Stimulated activated naive CD8-positive, alpha-beta T cell treated with anti-CD3 and anti-CD28 coated beads, Interleukin-15, amount 100 ng/mL, for 72 hours (primary cell): ENCODE results near the gene PAPSS1.

ENCODE experiments used
- ATAC-seq: fragments of 150-1000 bp; cut with Tn5 transposase; 2 replicates; pipeline ENCODE4 v1.10.0; 2021; ENCODE audit warnings: mild to moderate bottlenecking, moderate library complexity
- DNase-seq, 2 donors: peaks; one replicate each; pipeline ENCODE4 v3.0.0; 2021 to 2022
- H3K27ac Mint-ChIP-seq, 2 donors: one replicate each; pipeline ENCODE4 v1.8.0; 2022; ENCODE audit warnings: mild to moderate bottlenecking in 2 of 2, mixed read lengths in 2 of 2, moderate library complexity in 2 of 2
- H3K27me3 Mint-ChIP-seq: one replicate; pipeline ENCODE4 v1.8.0; 2022; ENCODE audit warnings: mixed read lengths
- H3K4me1 Mint-ChIP-seq: one replicate; pipeline ENCODE4 v1.8.0; 2022; ENCODE audit warnings: mild to moderate bottlenecking, mixed read lengths
- H3K4me3 Mint-ChIP-seq, 2 donors: one replicate each; pipeline ENCODE4 v1.8.0; 2022; ENCODE audit warnings: mild to moderate bottlenecking in 2 of 2, mixed read lengths in 2 of 2, moderate library complexity in 1 of 2
- H3K9me3 Mint-ChIP-seq, 2 donors: one replicate each; pipeline ENCODE4 v1.8.0; 2022; ENCODE audit warnings: mixed read lengths in 2 of 2

The PAPSS1 gene

GRCh38 chr4:107586371-107586770, 133.7 kb downstream of the PAPSS1 start:
- ATAC-seq, result no peak
- Mint-ChIP-seq H3K4me1 (no peaks in the 10 kb centered on the region), H3K27ac (no peak overlapping the region), H3K27me3 (peaks cover 10% of the 10 kb centered on the region), H3K4me3 (no peak overlapping the region), H3K9me3 (peaks cover 10 to 22% of the 10 kb centered on the region in 2 donors)
- no peak for DNase-seq

GRCh38 chr4:107579099-107579498, 140.9 kb downstream of the PAPSS1 start:
- Mint-ChIP-seq H3K4me1 (no peaks in the 10 kb centered on the region), H3K4me3 (no peak overlapping the region), H3K9me3 (peaks cover 14 to 26% of the 10 kb centered on the region in 2 donors), H3K27ac (no peak overlapping the region), H3K27me3 (peaks cover 29% of the 10 kb centered on the region)
- DNase-seq (no peak), ATAC-seq (no peak)

GRCh38 chr4:107578321-107578720, 141.7 kb downstream of the PAPSS1 start:
- ATAC-seq (no peak), DNase-seq (no peak)
- H3K4me3 Mint-ChIP-seq, result no peak overlapping the region
- peaks cover 8 to 26% of the 10 kb centered on the region in 2 donors for H3K9me3 Mint-ChIP-seq
- no peak overlapping the region for H3K27ac Mint-ChIP-seq
- H3K27me3 Mint-ChIP-seq, result peaks cover 29% of the 10 kb centered on the region
- no peaks in the 10 kb centered on the region for H3K4me1 Mint-ChIP-seq

DNA sequence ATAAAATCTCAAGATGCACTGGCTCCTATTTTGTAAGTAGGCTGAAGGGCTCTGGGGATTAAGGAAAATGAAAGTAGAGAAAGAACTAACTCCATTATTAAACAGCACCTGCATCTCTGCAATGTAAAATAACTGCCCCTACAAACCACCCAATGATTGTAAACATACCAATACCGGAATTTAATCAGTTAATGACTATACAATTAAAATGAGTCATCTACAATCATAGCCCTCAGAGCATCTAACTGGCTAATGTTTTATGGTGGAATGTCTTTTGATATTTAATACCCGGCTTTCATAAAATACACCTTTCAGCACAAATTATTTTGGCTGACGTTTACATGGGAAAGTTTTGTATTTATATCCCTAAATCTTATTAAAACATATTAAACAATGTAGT, 142.3 kb downstream of the PAPSS1 start:
- H3K4me1 Mint-ChIP-seq, result no peaks in the 10 kb centered on the region
- H3K4me3 Mint-ChIP-seq, result no peak overlapping the region
- H3K9me3 Mint-ChIP-seq, result peaks cover 6 to 26% of the 10 kb centered on the region in 2 donors
- ATAC-seq, result no peak
- DNase-seq, result no peak
- peaks cover 29% of the 10 kb centered on the region for H3K27me3 Mint-ChIP-seq
- no peak overlapping the region for H3K27ac Mint-ChIP-seq

GRCh38 chr4:107575243-107575642, 144.8 kb downstream of the PAPSS1 start:
- Mint-ChIP-seq H3K4me1 (no peaks in the 10 kb centered on the region), H3K9me3 (peaks cover 0 to 6% of the 10 kb centered on the region in 2 donors), H3K27me3 (peaks cover 13% of the 10 kb centered on the region), H3K27ac (no peak overlapping the region), H3K4me3 (no peak overlapping the region)
- ATAC-seq, result no peak
- no peak for DNase-seq

DNA sequence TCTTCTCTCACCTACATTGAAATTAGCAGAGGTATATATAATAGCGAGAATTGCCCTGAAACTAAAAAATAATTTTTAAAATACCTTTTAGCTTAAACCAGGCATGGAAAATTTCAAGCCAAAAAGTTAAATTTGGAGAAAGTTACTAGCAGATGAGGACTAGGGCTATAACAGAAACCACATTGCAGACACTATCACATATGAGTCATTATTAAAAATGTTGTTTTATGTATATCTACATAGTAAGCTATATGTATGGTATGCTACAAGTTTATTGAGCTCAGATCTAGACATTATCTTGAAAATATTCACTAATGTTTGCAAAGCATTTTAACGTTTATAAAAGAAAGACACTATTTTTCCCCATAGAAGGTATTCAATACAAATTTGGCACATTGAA, 147.8 kb downstream of the PAPSS1 start:
- peaks cover 17% of the 10 kb centered on the region for H3K27me3 Mint-ChIP-seq
- no peaks in the 10 kb centered on the region for H3K4me1 Mint-ChIP-seq
- no peak overlapping the region for H3K27ac Mint-ChIP-seq
- no peak for DNase-seq
- H3K4me3 Mint-ChIP-seq, result no peak overlapping the region
- ATAC-seq, result no peak
- no peaks in the 10 kb centered on the region for H3K9me3 Mint-ChIP-seq

DNA sequence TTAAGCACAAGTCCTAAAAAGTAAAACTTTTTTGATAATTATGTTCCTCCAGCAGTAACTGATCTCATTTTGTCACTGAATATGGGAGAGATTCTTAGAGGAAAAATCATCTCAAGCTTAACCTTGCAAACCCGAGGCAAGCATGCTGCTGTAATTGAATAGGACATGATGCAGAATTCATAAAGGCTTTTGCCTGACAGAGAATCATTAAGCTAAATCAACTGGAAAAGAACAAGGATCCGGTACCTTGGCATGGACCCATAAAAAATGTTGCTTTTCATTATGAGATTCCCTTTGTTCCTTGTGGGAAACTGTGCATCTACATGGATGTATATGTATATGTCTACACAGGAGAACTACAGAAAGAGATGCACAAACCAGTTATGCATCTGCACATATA, 149.1 kb downstream of the PAPSS1 start:
- Mint-ChIP-seq H3K27ac (no peak overlapping the region), H3K4me3 (no peak overlapping the region), H3K9me3 (no peaks in the 10 kb centered on the region), H3K27me3 (peaks cover 17% of the 10 kb centered on the region), H3K4me1 (no peaks in the 10 kb centered on the region)
- ATAC-seq (no peak), DNase-seq (no peak)

GRCh38 chr4:107564326-107564725, 155.7 kb downstream of the PAPSS1 start:
- DNase-seq, result no peak
- no peaks in the 10 kb centered on the region for H3K4me1 Mint-ChIP-seq
- H3K4me3 Mint-ChIP-seq, result no peak overlapping the region
- H3K27ac Mint-ChIP-seq, result no peak overlapping the region
- peaks cover 0 to 15% of the 10 kb centered on the region in 2 donors for H3K9me3 Mint-ChIP-seq
- peaks cover 17% of the 10 kb centered on the region for H3K27me3 Mint-ChIP-seq
- no peak for ATAC-seq
